ENCODE data around the gene CMTM1.

The CMTM1 gene

DNA sequence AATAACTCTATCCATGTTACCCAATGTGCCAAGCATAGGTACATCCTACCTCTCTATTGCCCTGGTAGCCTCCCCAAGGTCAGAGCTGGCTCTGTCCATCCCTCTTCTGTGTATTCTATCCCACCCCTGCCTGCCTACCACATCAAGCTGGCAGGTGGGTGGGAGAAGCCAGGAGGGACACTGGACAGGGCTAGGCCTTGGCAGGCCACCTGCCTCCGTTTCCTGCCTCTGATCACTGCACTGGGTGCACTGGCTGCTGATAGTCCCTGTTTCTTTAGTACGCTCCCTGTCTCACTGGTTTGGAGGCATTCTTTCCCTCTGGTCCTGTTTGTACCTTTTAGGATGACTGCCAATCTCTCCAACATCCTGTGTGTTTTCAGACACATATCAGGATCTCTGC lies 29.0 kb upstream of the CMTM1 start:
- Histone ChIP-seq H3K36me3 (ENCODE audit: insufficient read depth) (no peaks in the 10 kb centered on the region), H2AFZ (ENCODE audit: low read depth) (no peak overlapping the region), H3K4me3 (IDR thresholded peaks at IDR 0.05; ENCODE audit: insufficient read depth, low read depth, low read length) (no peak overlapping the region), H3K27ac (no peak overlapping the region), H3K79me2 (ENCODE audit: insufficient read depth, low read depth) (no peaks in the 10 kb centered on the region), H3K27me3 (ENCODE audit: insufficient read depth, low read depth) (no peaks in the 10 kb centered on the region), H3K9ac (no peak overlapping the region), H3K4me2 (no peak overlapping the region), H3K4me1 (ENCODE audit: low read depth, poor library complexity, severe bottlenecking) (peaks cover 26% of the 10 kb centered on the region), H4K20me1 (ENCODE audit: insufficient read depth) (no peaks in the 10 kb centered on the region)
- TF ChIP-seq, protein P1, sequence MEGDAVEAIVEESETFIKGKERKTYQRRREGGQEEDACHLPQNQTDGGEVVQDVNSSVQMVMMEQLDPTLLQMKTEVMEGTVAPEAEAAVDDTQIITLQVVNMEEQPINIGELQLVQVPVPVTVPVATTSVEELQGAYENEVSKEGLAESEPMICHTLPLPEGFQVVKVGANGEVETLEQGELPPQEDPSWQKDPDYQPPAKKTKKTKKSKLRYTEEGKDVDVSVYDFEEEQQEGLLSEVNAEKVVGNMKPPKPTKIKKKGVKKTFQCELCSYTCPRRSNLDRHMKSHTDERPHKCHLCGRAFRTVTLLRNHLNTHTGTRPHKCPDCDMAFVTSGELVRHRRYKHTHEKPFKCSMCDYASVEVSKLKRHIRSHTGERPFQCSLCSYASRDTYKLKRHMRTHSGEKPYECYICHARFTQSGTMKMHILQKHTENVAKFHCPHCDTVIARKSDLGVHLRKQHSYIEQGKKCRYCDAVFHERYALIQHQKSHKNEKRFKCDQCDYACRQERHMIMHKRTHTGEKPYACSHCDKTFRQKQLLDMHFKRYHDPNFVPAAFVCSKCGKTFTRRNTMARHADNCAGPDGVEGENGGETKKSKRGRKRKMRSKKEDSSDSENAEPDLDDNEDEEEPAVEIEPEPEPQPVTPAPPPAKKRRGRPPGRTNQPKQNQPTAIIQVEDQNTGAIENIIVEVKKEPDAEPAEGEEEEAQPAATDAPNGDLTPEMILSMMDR (conservative IDR thresholded peaks at IDR 0.05; ENCODE audit: low read depth, low read length), result no peak

DNA sequence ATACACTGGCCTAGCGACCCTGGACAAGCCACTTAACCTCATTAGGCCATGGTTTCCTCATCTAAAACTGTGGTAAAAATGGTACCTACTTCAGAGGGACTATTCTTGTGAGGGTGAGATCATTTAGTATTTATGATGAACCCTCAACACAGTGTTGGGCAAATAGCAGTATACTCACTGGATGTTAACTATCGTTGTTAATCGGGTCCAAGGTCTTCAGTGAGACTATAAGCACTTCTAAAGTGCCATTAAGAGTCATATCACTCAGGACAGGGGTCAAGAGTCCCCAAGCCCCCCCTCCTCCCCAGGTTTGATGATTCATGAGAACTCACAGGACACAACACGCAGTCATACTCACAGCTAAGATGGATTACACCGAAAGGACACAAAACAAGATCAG lies 27.3 kb upstream of the CMTM1 start:
- no peak overlapping the region for H2AFZ ChIP-seq (ENCODE audit: low read depth)
- H3K9ac ChIP-seq, result no peak overlapping the region; the same call in 1 of the 2 replicates
- no peaks in the 10 kb centered on the region for H4K20me1 ChIP-seq (ENCODE audit: insufficient read depth)
- peaks cover 29% of the 10 kb centered on the region for H3K4me1 ChIP-seq (ENCODE audit: low read depth, poor library complexity, severe bottlenecking)
- H3K27ac ChIP-seq, result no peak overlapping the region
- H3K27me3 ChIP-seq (ENCODE audit: insufficient read depth, low read depth), result no peaks in the 10 kb centered on the region
- TF ChIP-seq, protein P1 (conservative IDR thresholded peaks at IDR 0.05; ENCODE audit: low read depth, low read length), result no peak
- H3K4me2 ChIP-seq, result no peak overlapping the region
- no peaks in the 10 kb centered on the region for H3K36me3 ChIP-seq (ENCODE audit: insufficient read depth)
- no peaks in the 10 kb centered on the region for H3K79me2 ChIP-seq (ENCODE audit: insufficient read depth, low read depth)
- no peak overlapping the region for H3K4me3 ChIP-seq (IDR thresholded peaks at IDR 0.05; ENCODE audit: insufficient read depth, low read depth, low read length)

DNA sequence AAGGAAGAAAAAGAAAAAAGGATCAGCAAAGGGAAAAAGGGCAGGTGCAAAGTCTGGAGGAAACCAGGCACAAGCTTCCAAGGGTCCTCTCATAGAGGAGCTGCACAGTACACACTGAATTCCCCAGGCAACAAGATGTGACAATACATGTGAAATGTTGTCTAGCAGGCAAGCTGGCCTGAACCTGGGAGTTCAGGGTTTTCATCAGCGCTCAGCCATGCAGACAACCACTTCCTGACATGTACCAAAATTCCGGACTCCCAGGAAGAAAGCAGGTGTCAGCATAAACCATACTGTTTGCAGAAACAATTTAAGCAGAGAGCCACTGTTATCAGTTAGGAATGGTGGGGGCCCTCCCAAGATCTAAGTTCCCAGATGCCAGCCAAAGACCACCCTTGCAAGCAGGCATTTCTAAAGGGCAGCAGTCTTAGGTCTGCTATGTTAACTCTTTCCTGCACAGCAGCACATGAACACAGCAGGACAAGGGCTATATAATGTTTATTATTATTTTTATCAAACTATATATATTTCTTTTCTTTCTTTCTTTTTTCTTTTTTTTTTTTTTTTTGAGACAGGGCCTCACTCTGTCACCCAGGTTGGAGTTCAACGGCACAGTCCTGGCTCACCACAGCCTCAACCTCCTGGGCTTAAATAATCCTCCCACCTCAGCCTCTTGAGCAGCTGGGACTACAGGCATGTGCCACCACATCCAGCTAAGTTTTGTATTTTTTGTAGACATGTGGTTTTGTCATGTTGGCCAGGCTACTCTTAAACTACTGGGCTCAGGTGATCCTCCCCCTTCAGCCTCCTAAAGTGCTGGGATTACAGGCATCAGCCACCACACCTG lies 26.4 kb upstream of the CMTM1 start:
- Histone ChIP-seq H3K79me2 (ENCODE audit: insufficient read depth, low read depth) (no peaks in the 10 kb centered on the region), H3K36me3 (ENCODE audit: insufficient read depth) (no peaks in the 10 kb centered on the region), H3K4me1 (ENCODE audit: low read depth, poor library complexity, severe bottlenecking) (peaks cover 29% of the 10 kb centered on the region), H3K9ac (no peak overlapping the region; the same call in 1 of the 2 replicates), H3K27ac (peak overlapping the region; percentile 43; the same call in 1 of the 2 replicates), H3K4me3 (IDR thresholded peaks at IDR 0.05; ENCODE audit: insufficient read depth, low read depth, low read length) (no peak overlapping the region), H2AFZ (ENCODE audit: low read depth) (peak overlapping the region; percentile 12; the same call in 1 of the 2 replicates), H3K4me2 (peak overlapping the region; percentile 58), H4K20me1 (ENCODE audit: insufficient read depth) (no peaks in the 10 kb centered on the region), H3K27me3 (ENCODE audit: insufficient read depth, low read depth) (no peaks in the 10 kb centered on the region)
- TF ChIP-seq, protein P1 (conservative IDR thresholded peaks at IDR 0.05; ENCODE audit: low read depth, low read length), result no peak

DNA sequence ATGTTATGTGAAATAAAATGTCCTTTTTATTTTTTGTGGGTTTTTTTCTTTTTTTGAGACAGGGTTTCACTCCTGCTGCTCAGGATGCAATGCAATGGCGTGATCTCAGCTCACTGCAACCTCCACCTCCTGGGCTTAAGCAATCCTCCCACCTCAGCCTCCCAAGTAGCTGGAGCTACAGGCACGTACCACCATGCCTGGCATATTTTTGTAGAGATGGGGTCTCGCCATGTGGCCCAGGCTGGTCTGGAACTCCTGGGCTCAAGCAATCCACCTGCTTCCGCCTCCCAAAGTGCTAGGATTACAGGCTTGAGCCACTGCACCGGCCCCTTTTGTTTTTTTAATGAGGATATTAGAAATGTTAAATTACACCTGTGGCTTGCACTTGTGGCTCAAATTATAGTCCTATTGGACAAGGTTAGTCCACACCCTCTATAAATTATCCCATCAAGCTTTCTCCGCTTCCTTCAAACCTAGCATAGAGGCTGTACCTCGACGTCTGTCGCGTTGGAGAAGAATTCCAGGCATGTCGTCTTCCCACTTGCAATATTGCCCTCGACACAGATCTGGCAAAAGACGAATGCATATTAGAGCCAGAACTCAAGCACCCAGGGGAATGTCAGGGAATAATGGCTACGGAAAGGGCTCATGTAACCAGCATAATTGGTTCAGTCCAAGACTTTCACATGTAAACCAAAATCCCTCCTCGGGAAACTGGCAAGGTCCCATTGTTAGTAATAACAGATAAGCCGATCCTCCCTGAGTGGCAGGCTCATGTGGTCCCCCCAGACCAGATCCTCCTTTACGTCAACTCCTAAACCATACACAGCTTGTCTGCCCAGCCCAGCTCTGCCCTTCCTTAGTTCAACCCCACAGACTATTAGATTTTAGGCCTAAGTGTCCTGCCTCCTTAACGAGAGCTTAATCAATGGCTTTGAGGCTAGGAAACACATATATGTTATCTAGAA lies 24.6 kb upstream of the CMTM1 start:
- peaks cover 29% of the 10 kb centered on the region for H3K4me1 ChIP-seq (ENCODE audit: low read depth, poor library complexity, severe bottlenecking)
- TF ChIP-seq, protein P1 (conservative IDR thresholded peaks at IDR 0.05; ENCODE audit: low read depth, low read length), result no peak
- H3K27ac ChIP-seq, result no peak overlapping the region
- H3K36me3 ChIP-seq (ENCODE audit: insufficient read depth), result no peaks in the 10 kb centered on the region
- no peaks in the 10 kb centered on the region for H3K27me3 ChIP-seq (ENCODE audit: insufficient read depth, low read depth)
- no peaks in the 10 kb centered on the region for H4K20me1 ChIP-seq (ENCODE audit: insufficient read depth)
- no peak overlapping the region for H3K4me3 ChIP-seq (IDR thresholded peaks at IDR 0.05; ENCODE audit: insufficient read depth, low read depth, low read length)
- H2AFZ ChIP-seq (ENCODE audit: low read depth), result no peak overlapping the region
- H3K9ac ChIP-seq, result no peak overlapping the region
- H3K4me2 ChIP-seq, result no peak overlapping the region
- H3K79me2 ChIP-seq (ENCODE audit: insufficient read depth, low read depth), result no peaks in the 10 kb centered on the region
